Retina (tissue), 1 donor: ENCODE results near the gene SNAI1.
"Not testable (repeated sequence)": the region's sequence is repeated elsewhere in the genome, so short reads cannot be mapped to it uniquely, and the experiment has no call there.

ENCODE experiments used
- DNase-seq: peaks from one replicate; pipeline ENCODE4 v3.0.0-alpha.2; 2016

Gene SNAI1

DNA sequence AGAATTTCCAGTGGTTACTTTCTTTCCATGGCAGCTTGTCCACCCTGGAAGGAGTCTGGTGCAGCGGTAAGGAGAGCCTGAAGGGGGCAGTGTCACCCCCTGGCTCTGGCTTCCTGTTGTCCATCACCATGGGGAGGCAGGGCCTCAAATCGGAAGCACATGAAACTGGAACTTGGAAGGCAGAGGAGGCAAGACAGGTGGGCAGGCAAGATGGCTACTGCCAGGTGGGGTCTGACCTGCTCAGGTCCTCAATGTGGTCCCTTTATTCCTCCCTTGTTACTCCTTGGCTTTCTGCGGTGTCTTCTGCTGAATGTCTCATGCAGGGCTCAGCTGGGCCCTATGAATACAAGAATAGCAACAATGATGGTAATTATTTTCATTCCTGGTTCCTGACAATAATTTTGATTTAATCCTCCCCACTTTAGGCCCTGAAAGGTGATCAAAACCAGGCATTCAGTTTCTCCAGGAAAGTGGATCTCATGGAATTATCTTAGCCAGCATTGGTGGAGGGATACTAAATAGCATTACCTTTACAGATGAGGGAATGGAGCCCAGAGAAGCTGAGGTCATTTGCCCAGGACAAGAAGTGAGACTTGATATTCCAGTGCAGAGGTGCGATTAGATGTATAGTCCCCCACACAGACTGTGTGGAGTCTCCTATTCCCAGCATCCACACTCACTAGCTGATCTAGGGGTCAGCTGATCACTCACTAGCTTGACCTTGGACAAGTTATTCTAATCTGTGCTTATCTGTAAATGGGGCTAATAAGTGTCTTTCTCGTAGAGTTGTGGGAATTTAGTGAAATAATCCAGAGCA is 17.6 kb upstream of the SNAI1 start:
- DNase-seq = peak; percentile 33

DNA sequence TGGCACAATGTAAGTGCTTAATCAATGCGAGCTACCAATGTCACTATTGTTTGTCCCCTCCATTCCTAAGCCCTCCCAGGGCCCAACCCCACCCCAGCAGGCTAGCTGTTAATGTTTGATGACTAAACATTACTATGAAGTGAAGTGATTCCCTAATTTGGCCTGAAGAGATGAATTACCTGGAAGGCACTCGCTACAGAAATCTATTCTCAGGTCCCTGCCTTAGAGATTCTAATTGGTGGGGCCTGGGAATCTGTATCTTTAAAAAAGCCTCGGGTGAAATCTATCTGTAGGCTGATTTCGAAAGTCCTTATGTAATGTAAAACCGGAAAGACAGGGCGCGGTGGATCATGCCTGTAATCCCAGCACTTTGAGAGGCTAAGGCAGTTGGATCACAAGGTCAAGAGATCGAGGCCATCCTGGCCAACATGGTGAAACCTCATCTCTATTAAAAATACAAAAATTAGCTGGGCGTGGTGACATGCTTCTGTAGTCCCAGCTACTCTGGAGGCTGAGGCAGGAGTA is 16.9 kb upstream of the SNAI1 start:
- DNase-seq = no peak

DNA sequence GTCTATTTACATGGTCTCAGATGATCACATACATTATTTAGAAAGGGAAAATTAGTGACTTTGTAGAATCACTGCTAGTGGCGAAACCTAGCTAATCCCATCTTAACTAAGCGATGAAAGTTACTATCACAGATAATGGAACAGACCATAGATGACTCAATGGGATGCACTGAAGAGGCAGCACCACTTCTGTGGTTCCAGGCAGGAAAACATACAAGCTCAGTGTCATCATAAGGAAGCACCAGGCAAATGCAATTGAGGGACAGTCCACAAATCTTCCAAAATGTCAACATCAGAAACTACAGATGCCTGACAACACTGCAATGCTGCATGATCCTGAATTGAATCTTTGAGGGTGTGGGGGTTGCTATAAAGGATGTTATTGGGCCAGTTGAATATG is 15.9 kb upstream of the SNAI1 start:
- DNase-seq = no peak

DNA sequence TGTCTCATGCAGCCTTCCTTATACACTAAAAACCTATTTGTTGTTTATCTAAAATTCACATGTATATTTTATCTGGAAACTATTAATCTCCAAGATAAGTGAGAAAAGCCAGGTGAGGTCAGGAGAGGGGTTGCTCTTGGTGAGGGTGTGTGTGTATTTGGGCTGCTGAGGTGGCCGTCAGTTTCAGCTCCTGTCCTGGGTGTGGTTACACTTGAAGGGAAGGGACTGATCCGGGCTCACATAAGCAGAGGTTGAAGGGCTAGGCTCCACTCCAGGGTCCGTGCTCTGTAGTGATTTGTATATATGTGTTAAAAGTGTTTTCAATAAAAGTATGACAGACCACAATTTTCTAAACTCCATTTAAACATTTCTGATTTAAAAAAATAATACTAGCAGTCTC is 13.5 kb upstream of the SNAI1 start:
- DNase-seq = no peak

DNA sequence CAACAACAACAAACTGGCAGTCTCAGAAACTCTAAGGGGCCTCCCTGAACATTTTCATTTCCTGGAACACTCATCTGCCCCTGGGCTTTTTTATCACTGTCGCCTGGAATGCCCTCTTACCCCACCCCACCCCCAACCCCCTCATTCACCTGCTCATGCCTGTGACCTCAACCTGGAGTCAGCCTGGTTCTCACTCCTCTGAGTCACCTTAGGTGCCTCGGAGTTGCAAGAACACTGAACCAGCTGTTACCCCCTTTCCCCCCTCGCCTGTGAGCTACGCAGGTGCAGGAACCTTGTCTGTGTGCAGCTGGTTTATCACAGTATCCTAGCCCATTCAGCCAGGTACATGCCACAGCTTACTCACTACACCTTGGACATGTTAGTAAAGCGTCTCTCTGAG is 12.8 kb upstream of the SNAI1 start:
- DNase-seq = no peak

DNA sequence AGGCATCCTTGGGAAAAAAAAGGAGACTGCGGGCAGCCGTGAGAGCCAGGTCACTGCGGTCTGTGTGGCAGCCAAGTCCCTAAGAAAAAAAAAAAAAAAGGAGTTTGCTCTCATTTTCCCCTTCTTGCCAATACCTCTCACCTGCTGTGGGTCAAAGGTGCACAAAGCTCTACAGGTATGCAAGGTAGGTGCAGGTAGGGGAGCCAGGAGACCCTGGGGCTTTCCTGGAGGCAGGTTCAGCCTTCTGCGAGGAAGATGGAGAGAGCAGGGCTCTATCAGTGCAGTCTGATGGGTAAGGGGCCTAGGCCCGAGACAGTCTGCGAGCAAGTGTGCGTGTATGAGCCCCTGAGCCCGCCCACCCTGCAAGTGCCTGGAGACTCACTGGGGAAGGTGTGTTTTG is 12.3 kb upstream of the SNAI1 start:
- no peak for DNase-seq

DNA sequence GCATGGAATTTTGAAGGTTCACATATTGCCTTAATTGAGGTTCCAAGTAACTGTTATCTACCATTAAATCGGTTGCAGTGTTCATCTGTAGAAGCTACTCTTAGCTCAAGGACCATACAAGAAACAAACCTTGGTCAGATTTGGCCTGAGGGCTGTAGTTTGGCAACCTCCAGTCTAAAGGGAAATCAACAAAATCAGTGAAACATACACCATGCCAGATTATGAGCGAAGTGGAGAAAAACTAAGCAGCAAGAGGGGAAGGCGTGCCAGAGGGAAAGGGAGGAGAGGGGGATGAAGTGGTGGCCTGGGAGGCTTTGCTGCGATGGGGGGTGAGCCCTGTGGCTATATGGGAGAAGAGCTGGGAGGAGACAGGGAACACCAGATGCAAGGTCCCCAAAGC is 8.8 kb upstream of the SNAI1 start:
- DNase-seq = no peak

DNA sequence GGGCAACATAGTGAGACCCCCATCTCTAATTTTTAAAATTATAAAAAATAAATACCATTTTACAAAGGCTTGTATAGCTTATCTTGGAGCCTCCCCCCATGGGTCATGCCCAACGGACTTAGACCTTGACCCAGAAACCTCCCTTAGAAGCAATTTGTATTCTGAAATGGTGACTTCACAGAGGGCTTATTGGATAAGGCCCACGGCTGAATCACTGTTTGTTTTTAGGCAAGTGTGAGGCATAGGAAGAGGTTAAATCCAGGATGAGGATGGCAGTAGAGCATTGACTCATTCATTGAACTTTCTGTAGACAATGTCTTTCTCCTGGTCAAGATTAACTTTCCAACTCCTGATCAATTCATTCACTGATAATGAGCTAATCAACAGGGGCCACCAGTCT is 6.2 kb upstream of the SNAI1 start:
- DNase-seq = no peak

DNA sequence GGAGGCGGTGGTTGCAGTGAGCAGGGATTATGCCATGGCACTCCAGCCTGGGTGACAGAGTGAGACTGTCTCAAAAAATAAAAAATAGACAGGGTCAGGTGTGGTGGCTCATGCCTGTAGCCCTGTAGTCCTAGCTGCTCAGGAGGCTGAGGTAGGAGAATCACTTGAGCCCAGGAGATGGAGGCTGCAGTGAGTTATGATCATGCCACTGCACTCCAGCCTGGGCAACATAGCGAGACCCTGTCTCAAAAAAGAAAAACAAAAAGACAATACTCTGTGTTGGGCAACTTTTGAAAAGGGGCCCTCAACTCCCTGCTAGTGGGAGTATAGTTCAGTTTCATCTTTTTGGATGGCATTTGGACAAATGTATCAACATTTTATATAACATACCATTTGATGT is 5.0 kb upstream of the SNAI1 start:
- not testable (repeated sequence) for DNase-seq

DNA sequence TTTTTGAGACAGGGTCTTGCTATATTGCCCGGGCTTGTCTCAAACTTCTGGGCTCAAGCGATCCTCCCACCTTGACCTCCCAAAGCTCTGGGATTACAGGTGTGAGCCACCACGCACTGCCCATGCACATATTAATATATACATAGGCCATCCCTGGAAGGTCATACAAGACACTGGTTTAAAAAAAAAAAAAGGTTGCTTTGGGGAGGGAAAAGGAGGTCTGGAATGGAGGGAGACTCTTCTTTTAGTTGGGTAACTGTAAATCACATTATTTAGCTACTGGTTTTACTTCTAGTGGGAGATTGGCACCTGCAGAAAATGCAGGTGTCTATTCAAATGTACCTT is 4.1 kb upstream of the SNAI1 start:
- no peak for DNase-seq

DNA sequence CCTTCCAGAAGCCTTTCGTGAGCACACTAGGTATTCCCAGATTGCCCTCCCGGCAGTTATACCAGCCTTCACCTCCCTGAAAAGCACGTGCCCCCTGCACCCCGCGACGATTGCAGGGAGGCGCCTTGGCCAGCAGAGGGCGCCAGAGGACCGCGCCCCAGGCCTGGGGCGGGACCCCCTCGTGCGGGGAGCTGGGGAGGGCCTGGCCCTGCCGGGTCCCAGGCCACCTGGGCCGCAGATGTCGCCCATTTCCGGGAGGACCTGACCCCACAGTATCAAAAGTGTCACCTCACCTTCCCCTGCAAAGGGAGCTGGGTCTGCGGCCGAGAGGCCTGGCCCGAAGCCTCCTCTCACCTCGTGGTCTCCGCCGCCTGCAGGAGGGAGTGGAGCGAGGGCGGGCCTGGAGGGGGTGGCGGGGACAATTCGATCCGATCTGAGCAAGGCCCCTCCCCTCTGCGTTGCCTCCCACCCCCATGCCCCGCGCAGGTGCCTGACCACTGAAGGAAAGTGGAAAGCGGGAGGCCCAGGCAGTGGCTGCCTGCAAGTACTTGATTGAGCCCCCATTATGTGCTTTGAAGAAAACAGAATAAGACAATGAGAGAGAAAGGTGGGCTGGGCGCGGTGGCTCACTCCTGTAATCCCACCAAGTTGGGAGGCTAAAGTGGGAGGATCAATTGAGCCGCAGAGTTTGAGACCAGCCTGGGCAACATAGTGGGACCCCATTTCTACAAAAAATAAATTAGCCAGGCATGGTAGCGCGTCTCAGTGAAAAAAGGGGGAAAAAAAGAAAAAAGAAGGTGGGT is 3.5 kb upstream of the SNAI1 start:
- peak; percentile 88 for DNase-seq

DNA sequence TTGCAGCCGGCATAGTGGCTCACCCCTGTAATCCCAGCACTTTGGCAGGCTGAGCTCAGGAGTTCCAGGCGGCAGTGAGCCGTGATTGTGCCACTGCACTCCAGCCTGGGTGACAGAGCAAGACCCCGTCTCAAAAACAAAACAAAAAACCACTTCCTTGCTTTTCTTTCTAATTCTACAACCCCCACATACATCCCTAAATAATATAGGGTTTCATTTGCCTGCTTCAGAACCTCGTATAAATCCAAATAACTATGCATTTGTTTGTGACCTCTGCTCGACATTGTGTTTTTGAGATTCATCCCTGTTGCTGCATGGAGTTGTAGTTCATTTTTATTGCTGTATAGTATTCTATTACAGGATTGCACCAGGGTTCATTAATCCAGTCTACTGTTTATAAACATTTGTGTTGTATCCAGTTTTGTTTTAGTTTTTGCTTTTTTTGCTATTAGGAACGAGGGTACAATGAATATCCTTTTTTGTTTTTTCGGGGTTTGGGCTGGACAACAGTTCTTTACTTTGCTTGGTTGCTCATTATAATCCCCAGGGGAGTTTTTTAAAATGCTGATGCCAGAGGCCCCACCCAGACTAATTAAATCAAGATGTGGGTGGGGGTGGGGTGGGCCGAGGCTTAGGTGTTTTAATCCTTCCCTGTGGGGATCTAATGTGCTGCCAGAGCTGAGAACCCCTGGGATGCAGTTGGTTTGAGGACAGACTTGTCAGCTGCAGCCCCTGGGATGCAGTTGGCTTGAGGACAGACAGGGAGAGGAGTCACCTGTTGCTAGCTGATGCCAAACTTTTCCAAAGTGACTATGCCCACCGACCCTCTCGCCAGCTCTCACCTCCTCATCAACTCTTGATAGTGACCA is 2.4 kb upstream of the SNAI1 start:
- no peak for DNase-seq

DNA sequence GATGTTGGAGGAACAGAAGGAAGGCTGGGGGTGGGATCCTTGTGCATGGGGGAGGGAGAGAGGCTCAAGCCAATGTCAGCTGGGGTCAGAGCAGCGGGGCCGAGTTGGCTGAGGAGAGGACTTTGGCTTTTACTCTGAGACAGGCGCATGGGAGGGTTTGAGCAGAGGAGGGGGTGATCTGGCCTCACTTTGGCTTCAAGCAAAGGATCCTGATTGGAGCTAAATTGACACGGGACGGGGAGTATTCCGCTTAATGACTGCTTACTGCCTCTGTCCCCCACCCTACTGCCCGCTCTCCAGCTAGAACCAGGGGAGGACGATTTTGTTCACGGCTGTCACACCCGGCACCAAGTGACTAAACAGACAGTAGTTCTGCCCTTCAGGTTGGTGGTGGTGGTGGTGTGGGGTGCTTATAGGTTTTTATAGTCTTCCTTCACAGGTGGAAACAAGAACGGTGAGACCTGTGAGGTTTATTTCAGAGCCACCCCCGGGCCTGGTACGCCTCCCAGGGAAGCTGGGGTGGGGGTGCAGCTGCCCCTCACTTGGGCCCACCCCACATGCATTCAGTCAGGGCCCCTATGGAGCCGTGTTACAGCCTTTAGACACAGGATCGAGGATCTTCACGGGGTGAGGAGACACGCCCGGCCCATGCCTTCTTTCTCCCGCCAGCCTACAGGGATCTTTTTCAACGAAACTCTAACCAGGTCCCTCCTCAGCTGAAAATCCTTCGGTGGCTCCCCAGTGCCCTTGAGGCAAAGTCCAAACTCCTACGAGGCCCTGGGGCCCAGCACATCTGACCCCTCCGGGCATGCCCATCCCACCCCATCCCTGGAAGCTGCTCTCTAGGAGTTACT is 1.3 kb upstream of the SNAI1 start:
- no peak for DNase-seq

DNA sequence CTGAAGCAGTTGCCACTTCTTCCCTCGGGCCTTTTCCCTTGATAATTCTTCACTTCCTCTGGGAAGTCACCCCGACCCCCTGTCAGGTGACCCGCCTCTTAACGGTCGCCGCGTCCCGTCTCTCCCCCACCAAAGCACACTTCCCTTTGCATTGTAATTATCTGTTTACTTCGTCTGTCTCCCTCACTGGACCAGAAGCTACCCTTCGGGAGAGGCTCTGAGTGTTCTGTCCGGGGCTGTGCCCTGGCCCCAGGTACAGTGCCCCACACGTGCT is 771 bp upstream of the SNAI1 start:
- DNase-seq = no peak

DNA sequence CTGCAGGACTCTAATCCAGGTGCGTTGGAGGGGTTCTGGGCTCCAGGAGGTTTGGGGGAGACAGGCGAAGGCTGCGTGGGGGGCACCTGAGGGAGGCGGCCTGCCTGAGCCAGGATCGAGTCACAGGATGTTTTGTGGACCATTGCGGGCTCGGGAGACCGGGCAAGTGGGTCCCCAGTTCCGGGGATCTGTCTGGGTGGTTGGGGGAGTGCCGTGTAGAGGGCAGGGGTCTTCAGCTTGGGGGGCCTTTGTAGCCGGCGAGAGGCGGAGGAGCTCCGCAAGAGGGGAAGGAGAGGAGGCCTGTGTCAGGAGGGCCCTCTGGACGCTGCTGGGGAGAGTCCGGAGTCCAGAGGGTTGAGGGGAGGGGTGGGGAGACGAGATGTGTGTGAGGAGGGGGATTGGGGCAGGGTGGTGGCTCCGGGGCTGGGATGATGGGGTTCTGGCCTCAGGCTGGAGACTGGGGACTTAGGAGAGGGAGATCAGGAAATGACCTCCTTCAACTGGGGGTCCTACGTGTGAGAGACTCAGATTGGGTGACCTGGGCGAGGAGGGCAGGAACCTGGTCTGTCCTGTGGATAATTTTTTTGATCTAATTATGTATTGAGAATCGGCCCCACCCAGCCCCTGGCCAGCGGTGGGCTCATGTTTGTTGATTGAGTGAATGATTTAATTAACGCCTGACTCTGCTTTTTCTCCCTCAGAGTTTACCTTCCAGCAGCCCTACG is 505 bp downstream of the SNAI1 start:
- no peak for DNase-seq

DNA sequence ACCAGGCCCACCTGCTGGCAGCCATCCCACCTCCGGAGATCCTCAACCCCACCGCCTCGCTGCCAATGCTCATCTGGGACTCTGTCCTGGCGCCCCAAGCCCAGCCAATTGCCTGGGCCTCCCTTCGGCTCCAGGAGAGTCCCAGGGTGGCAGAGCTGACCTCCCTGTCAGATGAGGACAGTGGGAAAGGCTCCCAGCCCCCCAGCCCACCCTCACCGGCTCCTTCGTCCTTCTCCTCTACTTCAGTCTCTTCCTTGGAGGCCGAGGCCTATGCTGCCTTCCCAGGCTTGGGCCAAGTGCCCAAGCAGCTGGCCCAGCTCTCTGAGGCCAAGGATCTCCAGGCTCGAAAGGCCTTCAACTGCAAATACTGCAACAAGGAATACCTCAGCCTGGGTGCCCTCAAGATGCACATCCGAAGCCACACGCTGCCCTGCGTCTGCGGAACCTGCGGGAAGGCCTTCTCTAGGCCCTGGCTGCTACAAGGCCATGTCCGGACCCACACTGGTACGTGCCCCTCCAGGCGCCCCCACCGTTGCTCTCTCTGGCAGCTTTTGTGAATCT is 1.1 kb downstream of the SNAI1 start:
- DNase-seq = no peak

DNA sequence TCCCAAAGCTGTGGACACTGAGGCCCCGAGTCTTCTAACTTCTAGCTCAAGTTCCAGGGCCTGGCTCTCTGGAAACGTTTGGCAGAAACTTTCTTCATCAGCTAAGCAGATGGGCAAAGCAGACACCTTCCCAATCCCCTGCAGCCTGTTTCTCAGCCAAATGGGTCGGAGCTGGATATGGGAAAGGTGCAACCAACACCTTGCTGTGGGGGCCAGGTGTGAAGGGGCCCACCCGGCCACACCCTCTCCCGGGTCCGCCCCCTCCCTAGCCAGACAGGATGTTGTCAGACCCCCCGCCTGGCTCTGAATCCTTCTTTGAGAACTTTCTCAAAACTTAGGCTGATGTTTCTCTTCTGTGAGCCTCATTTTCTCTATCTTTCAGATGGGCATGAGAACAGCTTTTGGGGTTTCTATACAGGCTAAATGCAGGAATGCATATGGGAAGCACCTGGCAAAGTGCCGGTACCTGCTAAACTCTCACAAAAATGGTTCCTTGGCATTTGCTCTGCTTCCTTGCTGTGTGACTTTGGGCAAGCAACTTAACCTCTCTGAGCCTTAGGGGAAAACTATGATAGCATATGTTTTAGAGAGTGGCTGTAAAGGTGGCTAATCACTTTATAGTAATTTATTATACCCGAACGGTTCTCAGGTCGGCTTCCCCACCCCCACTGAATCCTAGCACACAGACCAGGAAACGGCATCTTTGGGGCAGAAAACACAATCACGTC is 1.8 kb downstream of the SNAI1 start:
- DNase-seq = no peak

DNA sequence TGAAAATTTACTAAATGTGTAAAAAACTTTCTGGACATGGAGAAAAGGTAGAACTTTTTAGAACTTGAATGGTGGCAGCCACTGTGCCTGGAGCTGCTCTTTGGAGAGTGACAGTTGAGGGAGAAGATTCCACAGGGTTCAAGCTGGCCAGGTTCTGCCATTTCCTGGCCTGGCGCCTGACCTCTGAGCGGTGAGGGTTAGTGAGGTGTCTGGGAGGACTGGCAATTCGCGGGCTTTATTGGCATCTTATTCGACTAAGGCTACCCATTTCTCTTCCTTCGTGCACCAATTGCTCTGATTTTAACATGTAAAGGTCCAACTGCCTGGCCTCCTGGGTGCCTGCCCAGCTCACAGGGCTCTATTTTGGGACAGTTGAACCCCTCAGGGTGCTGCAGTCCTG is 2.4 kb downstream of the SNAI1 start:
- DNase-seq = no peak

DNA sequence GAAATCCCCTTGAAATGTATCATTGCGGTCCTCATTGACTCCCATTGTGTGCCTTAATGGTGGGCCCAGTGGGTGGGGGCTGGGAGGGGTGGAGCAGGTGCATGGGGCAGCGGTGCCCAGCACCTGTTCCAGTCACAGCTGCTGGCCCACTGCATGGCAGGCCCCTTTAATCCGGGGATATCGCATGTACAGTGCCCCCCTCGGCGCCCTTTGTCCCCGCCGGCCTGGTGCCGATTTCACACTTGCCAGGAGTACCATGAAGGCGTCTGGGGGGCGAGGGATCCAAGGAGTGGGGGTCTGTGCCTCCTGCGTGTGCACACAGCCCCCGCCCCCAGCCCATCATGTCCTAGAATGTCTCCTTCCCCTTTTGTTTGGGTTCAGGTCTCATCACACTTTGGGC is 2.8 kb downstream of the SNAI1 start:
- no peak for DNase-seq

DNA sequence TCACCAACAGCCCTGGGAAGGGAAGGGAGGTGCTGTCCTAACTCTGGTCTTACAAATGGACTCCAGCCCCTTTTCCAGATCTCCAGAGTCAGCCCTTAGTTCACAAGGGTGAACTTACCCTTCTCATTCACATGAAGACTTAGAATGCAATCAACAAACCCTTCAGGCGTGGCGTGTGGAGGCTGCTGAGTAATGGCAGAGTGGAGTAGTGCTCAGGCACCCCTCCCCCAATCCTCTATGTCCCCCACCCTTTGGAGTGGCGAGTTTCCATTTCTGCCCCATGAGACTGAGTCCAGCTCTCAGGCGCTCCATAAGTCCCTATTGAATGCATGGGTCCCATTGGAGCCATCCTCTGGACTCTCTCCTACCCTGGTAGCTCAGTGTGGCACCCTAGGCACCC is 3.3 kb downstream of the SNAI1 start:
- no peak for DNase-seq
